Trophoblast cell (in vitro differentiated cells and primary cell): ENCODE results near the gene KDM4C.
"Not testable (repeated sequence)": the region's sequence is repeated elsewhere in the genome, so short reads cannot be mapped to it uniquely, and the experiment has no call there.

Source experiments
- DNase-seq, 2 donors: peaks; one replicate each; pipeline ENCODE4 v3.0.0-alpha.2; 2016
- H2AFZ ChIP-seq: 2 replicates; pipeline ENCODE4 v1.6.1; 2013; ENCODE audit warnings: low read length, moderate library complexity, mild to moderate bottlenecking; ENCODE audit not compliant: insufficient read depth, poor library complexity
- H2AK5ac ChIP-seq: 2 replicates; pipeline ENCODE4 v1.6.1; 2013; ENCODE audit warnings: mild to moderate bottlenecking, low read length
- H2BK120ac ChIP-seq: 2 replicates; pipeline ENCODE4 v1.6.1; 2013; ENCODE audit warnings: low read length, mild to moderate bottlenecking, moderate library complexity; ENCODE audit not compliant: insufficient read depth, poor library complexity
- H2BK12ac ChIP-seq: 2 replicates; pipeline ENCODE4 v1.6.1; 2013; ENCODE audit warnings: mild to moderate bottlenecking, low read length, moderate library complexity
- H2BK5ac ChIP-seq: 2 replicates; pipeline ENCODE4 v1.6.1; 2013; ENCODE audit warnings: low read length, low read depth, moderate library complexity, mild to moderate bottlenecking; ENCODE audit not compliant: poor library complexity
- H3K14ac ChIP-seq: 2 replicates; pipeline ENCODE4 v1.6.1; 2013; ENCODE audit warnings: mild to moderate bottlenecking, low read length
- H3K18ac ChIP-seq: 2 replicates; pipeline ENCODE4 v1.6.1; 2013; ENCODE audit warnings: mild to moderate bottlenecking, low read length
- H3K23ac ChIP-seq: 2 replicates; pipeline ENCODE4 v1.6.1; 2013; ENCODE audit warnings: low read length
- H3K27ac ChIP-seq: 2 replicates; pipeline ENCODE4 v1.5.1; 2013; ENCODE audit warnings: low read depth, mild to moderate bottlenecking, inconsistent platforms, low read length, moderate library complexity
- H3K27me3 ChIP-seq: 2 replicates; pipeline ENCODE4 v1.6.1; 2013; ENCODE audit warnings: inconsistent platforms, mild to moderate bottlenecking, low read length, moderate library complexity; ENCODE audit not compliant: insufficient read depth
- H3K36me3 ChIP-seq, 2 experiments: 1 replicate in 1 of 2; 2 replicates in 1 of 2; pipeline ENCODE4 v1.6.1; 2013; ENCODE audit warnings: low read length in 2 of 2, mild to moderate bottlenecking in 2 of 2, moderate library complexity in 1 of 2; ENCODE audit not compliant: insufficient read depth in 2 of 2, control insufficient read depth in 1 of 2
- H3K4ac ChIP-seq: 2 replicates; pipeline ENCODE4 v1.6.1; 2013; ENCODE audit warnings: low read depth, mild to moderate bottlenecking, low read length, moderate library complexity
- H3K4me1 ChIP-seq, 2 experiments: 1 replicate in 1 of 2; 2 replicates in 1 of 2; pipeline ENCODE4 v1.6.1; 2013; ENCODE audit warnings: low read length in 2 of 2, mild to moderate bottlenecking in 2 of 2, moderate library complexity in 1 of 2; ENCODE audit not compliant: insufficient read depth in 2 of 2, control insufficient read depth in 1 of 2
- H3K4me2 ChIP-seq: 2 replicates; pipeline ENCODE4 v1.6.1; 2013; ENCODE audit warnings: inconsistent platforms, mild to moderate bottlenecking, low read length, moderate library complexity
- H3K4me3 ChIP-seq: 2 replicates; pipeline ENCODE4 v1.5.1; 2013; ENCODE audit warnings: mild to moderate bottlenecking, low read depth, low read length, inconsistent platforms
- H3K79me1 ChIP-seq: one replicate; pipeline ENCODE4 v1.6.1; 2013; ENCODE audit warnings: low read length
- H3K79me2 ChIP-seq: 2 replicates; pipeline ENCODE4 v1.6.1; 2013; ENCODE audit warnings: low read length, mild to moderate bottlenecking; ENCODE audit not compliant: control insufficient read depth, insufficient read depth, poor library complexity
- H3K9ac ChIP-seq: 2 replicates; pipeline ENCODE4 v1.6.1; 2013; ENCODE audit warnings: mild to moderate bottlenecking, low read length
- H3K9me3 ChIP-seq: 2 replicates; pipeline ENCODE4 v1.6.1; 2013; ENCODE audit warnings: low read depth, mild to moderate bottlenecking, control low read depth, inconsistent platforms, low read length; ENCODE audit not compliant: insufficient read depth
- H4K12ac ChIP-seq: 2 replicates; pipeline ENCODE4 v1.6.1; 2013; ENCODE audit warnings: low read depth, mild to moderate bottlenecking, low read length, moderate library complexity
- H4K8ac ChIP-seq: 2 replicates; pipeline ENCODE4 v1.6.1; 2013; ENCODE audit warnings: low read depth, mild to moderate bottlenecking, low read length, moderate library complexity
- H4K91ac ChIP-seq: one replicate; pipeline ENCODE4 v1.6.1; 2013; ENCODE audit warnings: low read depth, mild to moderate bottlenecking, low read length, moderate library complexity
- WGBS: extraction: QIAGEN DNeasy Blood & Tissue Kit; methylation state at CpG from one replicate; pipeline ENCODE4 v1.1.7; 2013; ENCODE audit warnings: missing lambda C conversion rate; ENCODE audit not compliant: insufficient read length, insufficient coverage; ENCODE audit errors: extremely low coverage; 5-methylcytosine and 5-hydroxymethylcytosine counted together

The KDM4C gene

GRCh38 chr9:7028591-7028990, 270.8 kb downstream of the KDM4C start:
- no peak overlapping the region for H2BK120ac ChIP-seq
- H3K14ac ChIP-seq: no peak overlapping the region
- H4K8ac ChIP-seq: no peak overlapping the region
- H3K36me3 ChIP-seq: no peaks in the 10 kb centered on the region
- no peak overlapping the region for H2AFZ ChIP-seq
- no peak overlapping the region for H3K4me2 ChIP-seq
- H2BK12ac ChIP-seq: no peak overlapping the region
- H3K79me1 ChIP-seq: no peaks in the 10 kb centered on the region
- H3K4me1 ChIP-seq: no peaks in the 10 kb centered on the region
- H4K12ac ChIP-seq: no peak overlapping the region
- DNase-seq: no peak
- H3K79me2 ChIP-seq: no peaks in the 10 kb centered on the region
- no peak overlapping the region for H2BK5ac ChIP-seq
- no peak overlapping the region for H3K23ac ChIP-seq
- H2AK5ac ChIP-seq: no peak overlapping the region
- no peaks in the 10 kb centered on the region for H3K27me3 ChIP-seq
- no peak overlapping the region for H3K27ac ChIP-seq
- peak overlapping the region; percentile 40 for H3K18ac ChIP-seq
- no peak overlapping the region for H3K9ac ChIP-seq
- H3K4ac ChIP-seq: no peak overlapping the region
- H3K9me3 ChIP-seq: no peaks in the 10 kb centered on the region
- no CpG with 5 or more reads among the region's 10 CpGs for WGBS
- no peak overlapping the region for H3K4me3 ChIP-seq
- no peak overlapping the region for H4K91ac ChIP-seq

- DNase-seq, H3K9me3 ChIP-seq, H3K79me1 ChIP-seq, H3K4me2 ChIP-seq, H3K9ac ChIP-seq, H2BK120ac ChIP-seq, H3K36me3 ChIP-seq, H3K23ac ChIP-seq, H2AFZ ChIP-seq, H2AK5ac ChIP-seq, H3K18ac ChIP-seq, H3K4me3 ChIP-seq, H4K8ac ChIP-seq, H3K4ac ChIP-seq, H3K27ac ChIP-seq, H4K12ac ChIP-seq, H3K79me2 ChIP-seq, H4K91ac ChIP-seq, H3K27me3 ChIP-seq, H3K14ac ChIP-seq, H2BK5ac ChIP-seq, H2BK12ac ChIP-seq, H3K4me1 ChIP-seq: not testable (repeated sequence)
These were observed 273.2 kb downstream of the KDM4C start for GRCh38 chr9:7030943-7031342.

DNA sequence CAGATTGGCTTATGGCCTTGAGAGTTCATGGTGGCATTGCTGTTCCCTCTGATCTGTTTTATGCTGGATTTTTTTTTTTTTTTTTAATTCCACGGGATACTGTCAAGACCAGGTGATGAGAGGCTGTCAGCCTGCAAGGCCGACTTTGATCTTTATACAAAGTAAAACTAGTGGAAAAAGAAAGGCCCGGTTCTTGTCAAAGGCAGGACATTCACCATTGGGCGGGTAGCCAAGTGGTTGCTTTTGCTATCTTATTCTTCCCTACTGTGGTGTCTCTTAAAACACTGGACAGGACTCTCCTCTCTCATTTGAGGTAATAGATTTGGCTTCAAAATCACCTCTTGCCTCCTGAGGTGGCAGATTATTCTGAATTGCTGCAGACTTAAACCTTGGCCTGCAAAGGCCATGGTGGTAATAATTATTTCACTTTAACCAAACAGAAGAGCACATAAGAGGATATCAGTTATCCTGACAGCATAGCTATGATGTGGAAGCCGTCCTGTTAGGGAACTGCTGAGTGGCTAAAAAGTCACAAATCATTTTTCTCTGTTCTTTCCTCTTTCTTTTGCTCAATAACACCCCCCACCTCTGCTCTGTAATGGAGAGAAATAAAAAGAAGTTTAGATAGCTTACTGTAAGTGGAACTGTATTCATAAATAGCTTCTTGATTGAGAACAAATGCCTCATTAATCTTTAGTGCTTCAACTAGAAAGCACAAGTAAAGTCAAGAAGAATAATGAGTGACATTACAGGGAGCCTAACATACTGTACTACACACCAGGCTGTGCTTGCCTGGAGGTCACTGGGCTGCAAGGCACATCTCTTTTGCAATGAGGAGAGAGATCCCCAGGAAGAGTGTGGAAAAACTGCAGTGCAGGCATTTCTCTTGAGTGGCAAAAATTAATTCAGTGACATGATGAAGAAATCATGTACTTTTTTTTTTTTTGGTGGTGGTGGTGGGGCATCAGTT, 275.6 kb downstream of the KDM4C start:
- no peak overlapping the region for H3K27ac ChIP-seq
- H2BK120ac ChIP-seq: no peak overlapping the region
- H3K27me3 ChIP-seq: no peaks in the 10 kb centered on the region
- no peaks in the 10 kb centered on the region for H3K79me2 ChIP-seq
- H3K4ac ChIP-seq: no peak overlapping the region
- no peak overlapping the region for H4K8ac ChIP-seq
- no peak overlapping the region for H3K4me2 ChIP-seq
- no peak overlapping the region for H2BK5ac ChIP-seq
- H3K9me3 ChIP-seq: no peaks in the 10 kb centered on the region
- H3K9ac ChIP-seq: no peak overlapping the region
- no peak overlapping the region for H2BK12ac ChIP-seq
- H3K18ac ChIP-seq: no peak overlapping the region
- no peaks in the 10 kb centered on the region for H3K79me1 ChIP-seq
- no peak overlapping the region for H2AK5ac ChIP-seq
- H2AFZ ChIP-seq: no peak overlapping the region
- WGBS: no CpG with 5 or more reads among the region's 5 CpGs
- H3K36me3 ChIP-seq: no peaks in the 10 kb centered on the region
- H3K23ac ChIP-seq: no peak overlapping the region
- H3K14ac ChIP-seq: no peak overlapping the region
- no peak overlapping the region for H3K4me3 ChIP-seq
- H4K91ac ChIP-seq: no peak overlapping the region
- H4K12ac ChIP-seq: no peak overlapping the region
- no peaks in the 10 kb centered on the region for H3K4me1 ChIP-seq
- no peak for DNase-seq

GRCh38 chr9:7037176-7037575, 279.4 kb downstream of the KDM4C start:
- no peak overlapping the region for H2BK120ac ChIP-seq
- H2BK5ac ChIP-seq: no peak overlapping the region
- H3K4me3 ChIP-seq: no peak overlapping the region
- H3K79me1 ChIP-seq: no peaks in the 10 kb centered on the region
- H3K79me2 ChIP-seq: no peaks in the 10 kb centered on the region
- no peaks in the 10 kb centered on the region for H3K27me3 ChIP-seq
- no peak overlapping the region for H3K18ac ChIP-seq
- H2BK12ac ChIP-seq: no peak overlapping the region
- no peak overlapping the region for H3K4me2 ChIP-seq
- no peak overlapping the region for H3K23ac ChIP-seq
- H3K4ac ChIP-seq: no peak overlapping the region
- H3K9me3 ChIP-seq: no peaks in the 10 kb centered on the region
- no peak overlapping the region for H2AFZ ChIP-seq
- H2AK5ac ChIP-seq: no peak overlapping the region
- no CpG with 5 or more reads among the region's 3 CpGs for WGBS
- H3K4me1 ChIP-seq: no peaks in the 10 kb centered on the region
- H3K27ac ChIP-seq: no peak overlapping the region
- no peaks in the 10 kb centered on the region for H3K36me3 ChIP-seq
- H4K91ac ChIP-seq: no peak overlapping the region
- DNase-seq: no peak
- no peak overlapping the region for H3K9ac ChIP-seq
- H3K14ac ChIP-seq: no peak overlapping the region
- H4K12ac ChIP-seq: no peak overlapping the region
- H4K8ac ChIP-seq: no peak overlapping the region
